ENCODE results near the gene SEPTIN1.

The SEPTIN1 gene

GRCh38 chr16:30395155-30395991 is 13.0 kb upstream of the SEPTIN1 start, which contains the start of gene ZNF48 (continued):
- no peak for TF ChIP-seq PRDM2 (tag by site-specific recombination; IDR thresholded peaks at IDR 0.05; ENCODE audit: borderline replicate concordance)
- TF ChIP-seq ZBTB48 (tag by site-specific recombination; IDR thresholded peaks at IDR 0.05) = no peak; the same call in 1 of the 2 replicates
- peak; percentile 67; the same call in 1 of the 2 replicates for TF ChIP-seq ZNF777 (tag by site-specific recombination; IDR thresholded peaks at IDR 0.05; ENCODE audit: borderline replicate concordance)
- TF ChIP-seq ZNF785 (tag by site-specific recombination; IDR thresholded peaks at IDR 0.05) = peak; percentile 81; the same call in 1 of the 2 replicates
- no peak for TF ChIP-seq ZNF16 (tag by site-specific recombination; IDR thresholded peaks at IDR 0.05; ENCODE audit: low read depth)
- TF ChIP-seq BCL11B (tag by site-specific recombination; IDR thresholded peaks at IDR 0.05; ENCODE audit: low read depth) = peak; percentile 37; the same call in 1 of the 2 replicates
- no peak for TF ChIP-seq GFI1B (tag by site-specific recombination; IDR thresholded peaks at IDR 0.05)
- TF ChIP-seq, protein P1, sequence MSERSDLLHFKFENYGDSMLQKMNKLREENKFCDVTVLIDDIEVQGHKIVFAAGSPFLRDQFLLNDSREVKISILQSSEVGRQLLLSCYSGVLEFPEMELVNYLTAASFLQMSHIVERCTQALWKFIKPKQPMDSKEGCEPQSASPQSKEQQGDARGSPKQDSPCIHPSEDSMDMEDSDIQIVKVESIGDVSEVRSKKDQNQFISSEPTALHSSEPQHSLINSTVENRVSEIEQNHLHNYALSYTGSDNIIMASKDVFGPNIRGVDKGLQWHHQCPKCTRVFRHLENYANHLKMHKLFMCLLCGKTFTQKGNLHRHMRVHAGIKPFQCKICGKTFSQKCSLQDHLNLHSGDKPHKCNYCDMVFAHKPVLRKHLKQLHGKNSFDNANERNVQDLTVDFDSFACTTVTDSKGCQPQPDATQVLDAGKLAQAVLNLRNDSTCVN (tag by site-specific recombination; optimal IDR thresholded peaks at IDR 0.05) = peak; percentile 92
- TF ChIP-seq ZXDB (tag by site-specific recombination; IDR thresholded peaks at IDR 0.05) = peak; percentile 92
- TF ChIP-seq KLF16 (tag by site-specific recombination; IDR thresholded peaks at IDR 0.05) = peak; percentile 97
- TF ChIP-seq, protein P2, sequence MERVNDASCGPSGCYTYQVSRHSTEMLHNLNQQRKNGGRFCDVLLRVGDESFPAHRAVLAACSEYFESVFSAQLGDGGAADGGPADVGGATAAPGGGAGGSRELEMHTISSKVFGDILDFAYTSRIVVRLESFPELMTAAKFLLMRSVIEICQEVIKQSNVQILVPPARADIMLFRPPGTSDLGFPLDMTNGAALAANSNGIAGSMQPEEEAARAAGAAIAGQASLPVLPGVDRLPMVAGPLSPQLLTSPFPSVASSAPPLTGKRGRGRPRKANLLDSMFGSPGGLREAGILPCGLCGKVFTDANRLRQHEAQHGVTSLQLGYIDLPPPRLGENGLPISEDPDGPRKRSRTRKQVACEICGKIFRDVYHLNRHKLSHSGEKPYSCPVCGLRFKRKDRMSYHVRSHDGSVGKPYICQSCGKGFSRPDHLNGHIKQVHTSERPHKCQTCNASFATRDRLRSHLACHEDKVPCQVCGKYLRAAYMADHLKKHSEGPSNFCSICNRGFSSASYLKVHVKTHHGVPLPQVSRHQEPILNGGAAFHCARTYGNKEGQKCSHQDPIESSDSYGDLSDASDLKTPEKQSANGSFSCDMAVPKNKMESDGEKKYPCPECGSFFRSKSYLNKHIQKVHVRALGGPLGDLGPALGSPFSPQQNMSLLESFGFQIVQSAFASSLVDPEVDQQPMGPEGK (tag by site-specific recombination; IDR thresholded peaks at IDR 0.05) = peak; percentile 66
- TF ChIP-seq ZNF184 (tag by site-specific recombination; IDR thresholded peaks at IDR 0.05) = peak; percentile 75; the same call in 1 of the 2 replicates
- TF ChIP-seq ZNF335 (tag by site-specific recombination; conservative IDR thresholded peaks at IDR 0.05) = no peak
- TF ChIP-seq ZBTB17 (tag by site-specific recombination; IDR thresholded peaks at IDR 0.05) = no peak
- TF ChIP-seq KLF10 (tag by site-specific recombination; IDR thresholded peaks at IDR 0.05) = peak; percentile 93

DNA sequence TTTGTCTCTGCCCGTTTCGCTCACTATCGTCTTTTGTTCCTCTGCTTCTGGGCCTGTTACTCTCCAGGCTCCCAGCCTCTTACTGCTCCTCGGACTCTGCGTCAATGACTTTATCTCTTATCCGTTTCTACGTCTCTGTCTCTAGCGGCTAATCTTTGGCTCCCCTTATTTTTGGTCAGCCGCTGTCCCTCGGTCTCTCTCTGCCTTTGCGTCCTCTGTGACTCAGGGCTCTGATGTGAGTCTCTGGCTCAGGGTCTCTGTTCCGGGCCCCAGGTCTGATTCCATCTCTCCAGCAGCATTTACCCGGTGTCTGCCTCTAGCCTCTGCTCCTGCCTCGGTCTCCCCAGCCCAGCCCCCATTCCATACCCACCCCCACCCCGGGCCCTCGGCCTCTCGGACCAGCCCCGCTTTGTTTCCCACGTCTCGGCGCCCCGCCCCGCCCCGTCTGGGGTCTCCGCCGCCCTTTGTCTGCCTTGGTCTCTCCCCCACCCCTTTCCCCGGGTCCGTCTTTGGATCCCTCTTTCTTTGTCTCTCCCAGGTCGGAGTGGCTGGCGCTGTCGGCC is 12.3 kb upstream of the SEPTIN1 start:
- peak overlapping the region; percentile 84 for H3K27ac ChIP-seq (ENCODE audit: extremely low read depth, low read depth, low read length)
- ChIA-PET CTCF (interaction anchor here (0.5 to 3.3 kb wide), 11 partner anchors 15 to 235 kb away, joined by 3 to 27 read pairs (median 4); partner anchors contain the start of genes DCTPP1, TBC1D10B and ZNF688), POLR2A (interaction anchor here (0.9 to 3.2 kb wide), 15 partner anchors 8 to 302 kb away, joined by 3 to 44 read pairs (median 6); partner anchors contain the start of genes CD2BP2, DCTPP1, SEPTIN1 and TBC1D10B)
- H3K4me1 ChIP-seq (ENCODE audit: control insufficient read depth, insufficient read depth, low read length) = peaks cover 14% of the 10 kb centered on the region
- TF ChIP-seq ZNF335 (tag by site-specific recombination; conservative IDR thresholded peaks at IDR 0.05) (peak; percentile 53), ZBTB8A (tag by site-specific recombination; IDR thresholded peaks at IDR 0.05) (peak; percentile 15; the same call in 1 of the 2 replicates), ZNF544 (tag by site-specific recombination; IDR thresholded peaks at IDR 0.05) (no peak), KLF7 (tag by site-specific recombination; IDR thresholded peaks at IDR 0.05; ENCODE audit: borderline replicate concordance) (no peak), ZEB2 (tag by site-specific recombination; IDR thresholded peaks at IDR 0.05) (0 out of 2 replicates have a peak, but pooled peaks have one; percentile 66)
- no peaks in the 10 kb centered on the region for H3K9me3 ChIP-seq (ENCODE audit: control insufficient read depth, insufficient read depth, low read depth, low read length)
- peak overlapping the region; percentile 71 for H3K4me3 ChIP-seq (ENCODE audit: low read depth, low read length)
- H3K36me3 ChIP-seq (ENCODE audit: control insufficient read depth in 2 of 2, insufficient read depth in 1 of 2, low read length in 2 of 2) = peaks cover 0 to 27% of the 10 kb centered on the region in 2 experiments; a peak in 2 of 3 replicates

All from HEK293 (cell line).